ENCODE measurements around the gene ACADVL.

Gene ACADVL

GRCh38 chr17:7252176-7253043 lies 32.7 kb downstream of the ACADVL start, which contains the start of gene ELP5:
Gene ELP5 (plus strand): TSS chr17:7252215. CDS start chr17:7252551, 336 bp downstream.
- peak; percentile 94 for DNase-seq (ENCODE audit: low spot score)

- no peak for DNase-seq (ENCODE audit: low spot score)
These were observed 33.3 kb downstream of the ACADVL start for GRCh38 chr17:7253082-7253481.

- DNase-seq (ENCODE audit: low spot score), result no peak
These were observed 34.8 kb downstream of the ACADVL start for GRCh38 chr17:7254511-7254910.

- DNase-seq (ENCODE audit: low spot score), result no peak
These were observed 37.2 kb downstream of the ACADVL start for GRCh38 chr17:7256766-7257456.

- peak; percentile 57 for DNase-seq (ENCODE audit: low spot score)
These were observed 39.2 kb downstream of the ACADVL start for GRCh38 chr17:7258731-7259554.

- no peak for DNase-seq (ENCODE audit: low spot score)
These were observed 39.8 kb downstream of the ACADVL start for GRCh38 chr17:7259555-7259889.

GRCh38 chr17:7260151-7260550 lies 40.4 kb downstream of the ACADVL start:
- no peak for DNase-seq (ENCODE audit: low spot score)

GRCh38 chr17:7260651-7261378 lies 41.1 kb downstream of the ACADVL start:
- DNase-seq (ENCODE audit: low spot score), result peak; percentile 42

GRCh38 chr17:7261379-7262191 lies 41.8 kb downstream of the ACADVL start:
- no peak for DNase-seq (ENCODE audit: low spot score)

GRCh38 chr17:7262192-7262934 lies 42.6 kb downstream of the ACADVL start, which contains the start of gene CLDN7:
Gene CLDN7 (minus strand): TSS chr17:7262478. CDS start chr17:7262043, 435 bp downstream.
- no peak for DNase-seq (ENCODE audit: low spot score)

- DNase-seq (ENCODE audit: low spot score), result no peak
These were observed 43.4 kb downstream of the ACADVL start for GRCh38 chr17:7262935-7263800.

GRCh38 chr17:7263801-7264078 lies 44.0 kb downstream of the ACADVL start:
- no peak for DNase-seq (ENCODE audit: low spot score)

GRCh38 chr17:7266784-7267183 lies 47.0 kb downstream of the ACADVL start:
- DNase-seq (ENCODE audit: low spot score), result no peak
